Activated T-cell treated with anti-CD3 and anti-CD28 coated beads, Interleukin-2, amount 50 U/mL, for 48 hours (primary cell): ENCODE data around the gene SGF29.
A peak's percentile ranks its signal among the peaks of the same experiment; 100 is the strongest.
"Not testable (repeated sequence)": the region's sequence is repeated elsewhere in the genome, so short reads cannot be mapped to it uniquely, and the experiment has no call there.

Experiments used
- DNase-seq, 2 experiments: peaks; one replicate each; pipeline ENCODE4 v3.0.0-alpha.2; 2020

Gene SGF29

GRCh38 chr16:28615486-28616223 is 61.9 kb downstream of the SGF29 start:
- DNase-seq = peak; percentile 45 to 55

DNA sequence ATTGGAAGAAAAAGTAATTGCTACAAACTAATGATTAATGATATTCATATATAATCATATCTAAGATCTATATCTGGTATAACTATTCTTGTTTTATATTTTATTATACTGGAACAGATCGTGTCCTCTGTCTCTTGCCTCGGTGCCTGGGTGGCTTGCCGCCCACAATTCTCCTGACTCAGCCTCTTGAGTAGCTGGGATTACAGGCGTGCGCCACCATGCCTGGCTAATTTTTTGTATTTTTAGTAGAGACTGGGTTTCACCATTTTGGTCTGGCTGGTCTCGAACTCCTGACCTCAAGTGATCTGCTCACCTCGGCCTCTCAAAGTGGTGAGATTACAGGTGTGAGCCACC is 62.5 kb downstream of the SGF29 start:
- DNase-seq = not testable (repeated sequence)

DNA sequence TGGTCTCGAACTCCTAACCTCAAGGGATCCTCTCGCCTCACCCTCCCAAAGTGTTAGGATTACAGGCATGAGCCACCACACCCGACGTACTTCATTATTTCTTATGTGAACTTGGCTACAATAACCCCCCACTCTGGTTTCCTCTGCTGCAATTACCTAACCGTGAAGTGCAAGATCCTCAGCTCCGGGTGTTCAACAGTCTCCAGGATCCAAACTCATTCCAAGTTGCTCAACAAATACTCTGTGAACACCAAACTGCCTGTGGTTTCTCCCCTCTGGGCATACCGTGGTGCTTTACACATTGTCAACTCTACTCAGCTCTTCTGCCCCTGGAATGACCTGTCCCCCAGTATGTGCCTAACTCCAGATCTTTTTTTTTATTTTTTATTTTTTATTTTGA is 62.9 kb downstream of the SGF29 start:
- no peak for DNase-seq

GRCh38 chr16:28617874-28618273 is 64.2 kb downstream of the SGF29 start:
- DNase-seq = no peak

DNA sequence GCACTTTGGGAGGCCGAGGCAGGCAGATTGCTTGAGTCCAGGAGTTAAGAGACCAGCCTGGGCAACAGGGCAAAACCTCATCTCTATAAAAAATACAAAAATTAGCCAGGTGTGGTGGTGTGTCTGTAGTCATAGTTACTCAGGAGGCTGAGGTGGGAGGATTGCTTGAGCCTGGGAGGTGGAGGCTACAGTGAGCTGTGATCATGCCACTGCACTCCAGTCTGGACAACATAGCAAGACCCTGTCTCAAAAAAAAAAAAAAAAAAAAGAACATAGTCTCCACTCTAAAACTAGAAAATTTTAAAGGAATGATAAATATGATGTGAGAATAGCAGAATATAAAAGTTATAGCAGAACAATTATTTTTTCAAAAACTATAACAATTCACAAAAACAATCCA is 66.6 kb downstream of the SGF29 start:
- DNase-seq = not testable (repeated sequence)

DNA sequence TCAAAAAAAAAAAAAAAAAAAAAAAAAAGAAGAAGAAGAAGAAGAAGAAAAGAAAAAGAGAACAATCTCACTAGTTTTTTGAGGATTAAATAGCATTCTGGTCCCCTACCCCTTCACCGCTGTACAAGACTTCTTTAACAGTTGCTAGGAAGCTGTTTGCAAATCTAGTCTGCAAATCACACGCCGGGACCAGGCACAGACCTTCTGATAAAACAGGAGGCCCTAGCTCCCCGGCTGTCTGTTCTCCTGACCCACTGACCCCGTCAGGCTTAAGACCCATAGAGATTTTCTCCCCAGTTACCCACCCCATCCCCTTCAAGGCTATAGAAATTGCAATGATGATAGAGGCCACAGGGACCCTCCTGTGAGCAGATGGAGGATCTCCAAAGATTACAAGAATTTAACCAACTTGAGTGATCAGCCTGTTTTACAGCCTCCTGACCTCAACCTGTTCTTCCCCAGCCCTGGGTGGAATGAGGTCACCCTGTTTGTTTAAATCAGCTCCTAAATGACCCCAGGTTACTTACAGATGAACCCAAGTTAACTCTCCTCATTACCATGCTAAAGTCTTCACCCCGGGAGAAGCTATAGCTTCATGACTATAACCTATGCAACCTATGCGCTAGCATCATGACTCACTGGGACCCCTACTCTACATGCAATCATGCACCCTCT is 67.9 kb downstream of the SGF29 start:
- DNase-seq = no peak

GRCh38 chr16:28622532-28623171 is 68.9 kb downstream of the SGF29 start:
- DNase-seq = not testable (repeated sequence)

DNA sequence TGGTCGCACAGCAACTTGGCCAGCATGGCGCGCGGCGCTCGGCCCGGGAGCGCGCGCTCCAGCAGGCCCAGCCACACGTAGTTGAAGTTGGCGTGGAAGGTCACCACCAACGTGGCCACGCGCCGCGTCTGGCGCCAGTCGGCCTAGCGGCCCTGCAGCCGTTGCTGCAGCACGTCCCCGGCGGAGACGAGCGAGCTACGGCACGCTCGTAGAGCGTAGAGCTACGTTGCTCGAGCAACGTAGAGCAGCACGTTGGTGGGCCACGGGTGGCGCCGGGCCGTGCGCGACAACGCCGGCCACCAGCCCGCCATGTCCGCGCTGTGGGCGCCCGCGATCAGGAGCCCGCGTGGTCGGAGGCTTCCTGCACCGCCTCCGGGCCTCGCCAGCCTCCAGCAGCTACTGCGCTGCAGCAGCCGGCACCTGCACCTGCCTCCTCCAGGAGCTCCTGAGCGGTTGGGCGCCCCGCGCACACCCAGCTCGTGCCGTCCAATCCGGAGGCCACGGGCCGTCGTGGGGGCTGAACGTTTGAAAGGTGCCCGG is 69.5 kb downstream of the SGF29 start:
- peak; percentile 78 to 84 for DNase-seq

GRCh38 chr16:28630905-28631304 is 77.2 kb downstream of the SGF29 start:
- not testable (repeated sequence) for DNase-seq

DNA sequence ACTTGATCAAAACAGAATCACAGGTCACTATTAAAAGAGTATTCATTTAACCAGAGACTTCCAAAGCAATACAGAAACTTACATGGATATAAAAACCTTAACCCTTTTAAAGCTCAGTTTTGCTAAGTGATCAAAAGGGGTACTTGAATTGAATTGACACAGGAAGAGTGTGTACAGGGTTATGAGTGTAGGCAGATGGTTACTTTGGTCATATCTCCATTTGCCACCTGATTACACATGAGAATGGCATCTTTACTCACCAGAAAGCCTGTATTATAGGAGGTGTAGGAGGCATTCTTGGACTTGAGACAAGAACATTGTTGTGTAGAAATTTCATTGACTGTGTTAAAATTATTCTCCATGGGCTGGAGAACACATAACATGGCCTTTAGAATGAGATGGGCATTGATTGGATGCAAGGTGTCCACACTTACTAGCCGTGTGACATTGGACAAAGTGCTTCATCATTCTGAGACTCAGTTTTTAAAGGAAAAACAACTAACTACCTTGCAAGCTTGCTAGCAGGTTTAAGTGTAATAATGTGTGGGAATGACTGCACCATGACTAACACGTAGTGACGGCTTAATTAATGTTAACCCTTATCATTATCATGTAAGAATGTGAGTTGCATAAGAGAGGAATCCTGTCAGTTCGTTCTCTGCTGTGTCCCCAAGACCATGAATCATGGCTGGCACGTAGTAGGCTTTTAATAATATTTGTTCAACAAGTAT is 82.5 kb downstream of the SGF29 start:
- not testable (repeated sequence) for DNase-seq

- DNase-seq = not testable (repeated sequence)
These were observed 84.0 kb downstream of the SGF29 start, which contains the start of gene NPIPB8 for GRCh38 chr16:28637765-28638164. Gene NPIPB8 (plus strand): TSS chr16:28638065. CDS start chr16:28638361, 296 bp downstream.

DNA sequence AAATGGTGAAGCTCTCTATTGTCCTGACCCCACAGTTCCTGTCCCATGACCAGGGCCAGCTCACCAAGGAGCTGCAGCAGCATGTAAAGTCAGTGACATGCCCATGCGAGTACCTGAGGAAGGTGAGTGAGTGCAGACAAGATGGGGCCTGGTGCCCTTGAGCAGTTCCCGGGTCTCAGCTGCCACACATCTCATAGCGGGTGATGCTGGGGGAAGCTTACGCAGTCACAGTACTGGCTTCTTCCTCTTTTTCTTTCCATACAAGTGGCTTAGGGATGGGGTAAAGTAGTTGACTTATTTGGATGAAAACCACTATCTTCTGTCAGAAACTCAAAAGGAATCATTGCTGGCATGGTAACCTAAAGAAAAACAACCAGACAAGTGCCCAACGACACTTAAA is 84.6 kb downstream of the SGF29 start:
- not testable (repeated sequence) for DNase-seq

DNA sequence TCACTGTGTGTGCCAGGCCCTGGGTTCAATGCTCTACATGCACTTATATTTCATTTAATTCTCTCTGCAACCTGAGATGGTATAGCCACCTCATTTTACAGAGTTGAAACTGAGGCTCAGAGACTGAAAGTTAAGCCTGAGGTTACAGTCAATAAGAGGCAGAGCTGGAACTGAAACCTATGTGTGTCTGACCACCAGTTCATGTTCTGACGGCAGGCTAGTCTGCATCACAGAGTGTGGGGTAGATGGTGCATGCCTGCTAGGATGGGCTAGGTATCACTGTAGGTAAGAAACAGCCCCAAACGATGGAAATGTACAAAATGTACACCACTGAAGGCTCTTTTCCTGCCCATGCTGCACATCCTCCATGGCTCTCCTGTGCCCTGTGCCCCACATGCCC is 86.2 kb downstream of the SGF29 start:
- not testable (repeated sequence) for DNase-seq
